Measurements from ENCODE around the gene DGCR2. TPM values are rescaled to one million over a fixed set of nuclear protein-coding genes. Genes with fewer than 3 reads are reported as not detected.

DGCR2 gene
- total RNA-seq, 6 experiments from 2014 or later = 19.8 to 31.7 (median 24.7) TPM

DNA sequence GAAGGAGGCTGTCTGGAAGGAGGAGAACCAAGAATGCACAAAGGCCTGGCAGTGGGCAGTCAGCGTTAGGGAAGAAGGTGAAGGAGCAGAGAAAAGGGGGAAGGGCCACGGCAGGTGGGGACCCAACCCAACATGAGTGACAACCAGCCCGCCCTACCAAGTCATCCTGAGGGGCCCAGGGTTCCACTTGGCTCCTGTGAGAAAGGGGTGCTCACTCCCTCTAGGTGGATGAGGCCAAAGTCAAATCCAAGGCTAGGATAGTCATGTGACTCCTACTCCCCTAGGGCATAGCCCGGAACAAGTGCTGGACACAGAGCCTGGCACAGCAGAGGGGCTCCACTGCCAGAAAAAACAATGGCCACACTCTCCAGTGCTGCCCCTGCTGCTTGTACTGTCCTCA is 2.2 kb upstream of the DGCR2 start:
- intact Hi-C loops (cut with DNase I) = no loop called here
- TF ChIP-seq, protein P1, sequence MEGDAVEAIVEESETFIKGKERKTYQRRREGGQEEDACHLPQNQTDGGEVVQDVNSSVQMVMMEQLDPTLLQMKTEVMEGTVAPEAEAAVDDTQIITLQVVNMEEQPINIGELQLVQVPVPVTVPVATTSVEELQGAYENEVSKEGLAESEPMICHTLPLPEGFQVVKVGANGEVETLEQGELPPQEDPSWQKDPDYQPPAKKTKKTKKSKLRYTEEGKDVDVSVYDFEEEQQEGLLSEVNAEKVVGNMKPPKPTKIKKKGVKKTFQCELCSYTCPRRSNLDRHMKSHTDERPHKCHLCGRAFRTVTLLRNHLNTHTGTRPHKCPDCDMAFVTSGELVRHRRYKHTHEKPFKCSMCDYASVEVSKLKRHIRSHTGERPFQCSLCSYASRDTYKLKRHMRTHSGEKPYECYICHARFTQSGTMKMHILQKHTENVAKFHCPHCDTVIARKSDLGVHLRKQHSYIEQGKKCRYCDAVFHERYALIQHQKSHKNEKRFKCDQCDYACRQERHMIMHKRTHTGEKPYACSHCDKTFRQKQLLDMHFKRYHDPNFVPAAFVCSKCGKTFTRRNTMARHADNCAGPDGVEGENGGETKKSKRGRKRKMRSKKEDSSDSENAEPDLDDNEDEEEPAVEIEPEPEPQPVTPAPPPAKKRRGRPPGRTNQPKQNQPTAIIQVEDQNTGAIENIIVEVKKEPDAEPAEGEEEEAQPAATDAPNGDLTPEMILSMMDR (IDR thresholded peaks at IDR 0.05) = no peak
- TF ChIP-seq POLR2A (IDR thresholded peaks at IDR 0.05) = no peak
- ATAC-seq (no peak), DNase-seq (no peak)
- H3K4me1 ChIP-seq = peaks cover 0 to 18% (median 4%) of the 10 kb centered on the region in 4 donors
- no peak overlapping the region for H3K4me3 ChIP-seq
- H3K9me3 ChIP-seq = no peaks in the 10 kb centered on the region
- WGBS (ENCODE audit: insufficient coverage, low coverage, low lambda C conversion rate, missing lambda C conversion rate) = 29% methylated on average over 1 of the region's 4 CpGs
- no peaks in the 10 kb centered on the region for H3K36me3 ChIP-seq
- no peaks in the 10 kb centered on the region for H3K27me3 ChIP-seq
- H3K27ac ChIP-seq = no peak overlapping the region

DNA sequence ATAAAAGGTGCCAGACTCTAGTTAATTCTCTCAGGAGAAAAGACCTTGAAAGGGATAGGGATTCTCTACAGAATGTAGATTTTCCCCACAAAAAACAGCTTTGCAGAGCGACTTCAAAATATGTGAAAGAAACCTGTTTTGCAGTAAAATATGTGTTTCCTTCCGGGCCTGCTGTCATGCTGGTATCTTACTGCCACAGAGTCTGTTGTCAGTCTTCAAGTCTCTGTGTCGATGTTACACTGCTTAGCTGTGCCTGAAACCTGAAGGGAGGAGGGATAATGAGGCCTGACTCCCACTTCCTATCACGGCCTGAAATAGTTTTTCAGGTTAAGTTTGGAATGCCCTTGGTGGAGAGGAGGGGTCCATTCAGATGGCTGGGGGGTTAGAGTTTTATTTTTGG is 1.7 kb upstream of the DGCR2 start:
- ATAC-seq (no peak), DNase-seq (no peak)
- no peaks in the 10 kb centered on the region for H3K9me3 ChIP-seq
- intact Hi-C loops (cut with DNase I) = no loop called here
- no peak overlapping the region for H3K4me3 ChIP-seq
- WGBS (ENCODE audit: insufficient coverage, low coverage, low lambda C conversion rate, missing lambda C conversion rate) = 72% methylated on average over 4 of the region's 4 CpGs
- H3K27me3 ChIP-seq = no peaks in the 10 kb centered on the region
- H3K4me1 ChIP-seq = peaks cover 0 to 18% (median 4%) of the 10 kb centered on the region in 4 donors
- TF ChIP-seq POLR2A (IDR thresholded peaks at IDR 0.05) = no peak
- TF ChIP-seq, protein P1 (IDR thresholded peaks at IDR 0.05) = no peak
- H3K36me3 ChIP-seq = no peaks in the 10 kb centered on the region
- H3K27ac ChIP-seq = no peak overlapping the region

DNA sequence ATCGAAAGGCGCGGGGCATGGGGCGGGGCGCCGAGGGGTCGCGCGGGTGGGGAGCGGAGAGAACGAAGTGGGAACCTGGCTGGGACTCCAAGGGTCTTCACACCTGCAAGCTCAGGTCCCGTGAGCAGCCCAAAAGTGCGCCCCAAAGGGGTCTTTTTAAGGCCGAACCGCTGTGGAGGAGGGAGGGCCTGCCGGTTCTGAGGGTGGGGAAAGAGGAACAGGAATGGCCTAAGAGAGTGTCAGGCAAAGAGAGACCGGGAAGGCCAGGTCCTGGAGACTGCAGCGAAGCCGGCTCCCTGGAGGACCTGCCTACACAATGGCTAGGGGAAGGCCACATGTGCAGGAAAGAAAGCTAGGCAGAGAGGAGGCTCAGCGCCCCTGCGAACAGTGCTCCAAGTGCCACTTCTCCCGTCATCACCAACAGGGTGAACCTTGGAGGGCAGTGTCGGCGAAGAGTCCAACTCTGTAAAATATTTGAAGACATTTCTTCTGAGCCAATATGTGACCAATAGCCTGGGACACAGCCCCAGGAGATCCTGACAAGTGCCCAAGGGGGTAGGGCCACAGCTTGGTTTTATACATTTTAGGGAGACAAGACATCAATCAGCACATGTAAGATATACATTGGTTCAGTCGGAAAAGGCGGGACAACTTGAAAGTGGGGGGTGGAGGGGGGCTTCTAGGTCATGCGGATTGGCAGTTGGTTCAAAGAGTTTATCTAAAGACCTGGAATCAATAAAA is 710 bp upstream of the DGCR2 start:
- no peaks in the 10 kb centered on the region for H3K27me3 ChIP-seq
- H3K4me1 ChIP-seq = peaks cover 0 to 18% (median 4%) of the 10 kb centered on the region in 4 donors
- TF ChIP-seq, protein P1 (IDR thresholded peaks at IDR 0.05) = no peak
- H3K9me3 ChIP-seq = no peaks in the 10 kb centered on the region
- peak; percentile 5 to 23 (median 16) for ATAC-seq
- H3K27ac ChIP-seq = peak overlapping the region in 1 of 3 donors; percentile 97
- H3K36me3 ChIP-seq = no peaks in the 10 kb centered on the region
- intact Hi-C loops (cut with DNase I) = no loop called here
- 57% methylated on average over 8 of the region's 27 CpGs for WGBS (ENCODE audit: insufficient coverage, low coverage, low lambda C conversion rate, missing lambda C conversion rate)
- H3K4me3 ChIP-seq = peak overlapping the region; percentile 55 to 99 (median 99)
- DNase-seq = no peak

DNA sequence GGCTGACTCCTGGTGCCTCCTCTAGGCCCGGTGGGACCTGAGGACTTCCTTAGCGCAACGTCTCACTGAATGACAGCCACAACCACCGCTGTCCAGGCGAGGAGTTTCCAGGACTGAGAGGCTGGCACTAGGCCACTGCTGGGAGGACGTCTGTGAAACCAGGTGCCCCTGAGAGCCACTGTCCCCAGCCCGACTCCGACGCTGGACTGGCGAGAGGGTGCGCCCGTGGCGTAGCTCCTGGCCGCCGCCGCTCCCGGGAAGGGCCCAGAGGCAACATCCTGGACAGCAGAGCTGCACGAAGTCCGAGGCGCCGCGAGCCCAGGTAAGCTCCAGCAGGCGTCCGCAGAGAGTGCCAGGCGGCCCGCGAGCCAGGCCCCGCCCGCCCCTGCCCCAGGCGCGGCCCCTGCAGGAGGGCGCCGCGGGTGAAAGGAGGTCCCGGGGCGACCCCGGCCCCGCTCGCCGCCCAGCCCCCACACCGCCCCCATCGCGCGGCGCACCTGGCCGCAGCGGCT is 525 bp downstream of the DGCR2 start:
- Histone ChIP-seq H3K9me3 (no peaks in the 10 kb centered on the region), H3K4me1 (peaks cover 0 to 21% (median 4%) of the 10 kb centered on the region in 4 donors), H3K27ac (peak overlapping the region; percentile 70 to 97 (median 93)), H3K4me3 (peak overlapping the region; percentile 55 to 99 (median 99)), H3K36me3 (no peaks in the 10 kb centered on the region), H3K27me3 (no peaks in the 10 kb centered on the region)
- DNase-seq (peak; percentile 69 to 83 (median 77)), ATAC-seq (peak; percentile 42 to 64 (median 54))
- whole genome bisulfite sequencing (ENCODE audit: insufficient coverage, low coverage, low lambda C conversion rate, missing lambda C conversion rate) = no CpG with 5 or more reads among the region's 47 CpGs
- intact Hi-C loops (cut with DNase I) = no loop called here
- TF ChIP-seq, protein P1 (IDR thresholded peaks at IDR 0.05) = no peak
- TF ChIP-seq POLR2A (IDR thresholded peaks at IDR 0.05) = no peak
